GM12801 (cell line): ENCODE measurements around the gene AMPH.

Source experiments
- TF ChIP-seq, protein P1 (sequence below): IDR thresholded peaks from one replicate; pipeline ENCODE4 v1.5.1; 2011; ENCODE audit warnings: control low read depth; ENCODE audit not compliant: insufficient read length; ENCODE audit errors: extremely low read depth

Gene AMPH

DNA sequence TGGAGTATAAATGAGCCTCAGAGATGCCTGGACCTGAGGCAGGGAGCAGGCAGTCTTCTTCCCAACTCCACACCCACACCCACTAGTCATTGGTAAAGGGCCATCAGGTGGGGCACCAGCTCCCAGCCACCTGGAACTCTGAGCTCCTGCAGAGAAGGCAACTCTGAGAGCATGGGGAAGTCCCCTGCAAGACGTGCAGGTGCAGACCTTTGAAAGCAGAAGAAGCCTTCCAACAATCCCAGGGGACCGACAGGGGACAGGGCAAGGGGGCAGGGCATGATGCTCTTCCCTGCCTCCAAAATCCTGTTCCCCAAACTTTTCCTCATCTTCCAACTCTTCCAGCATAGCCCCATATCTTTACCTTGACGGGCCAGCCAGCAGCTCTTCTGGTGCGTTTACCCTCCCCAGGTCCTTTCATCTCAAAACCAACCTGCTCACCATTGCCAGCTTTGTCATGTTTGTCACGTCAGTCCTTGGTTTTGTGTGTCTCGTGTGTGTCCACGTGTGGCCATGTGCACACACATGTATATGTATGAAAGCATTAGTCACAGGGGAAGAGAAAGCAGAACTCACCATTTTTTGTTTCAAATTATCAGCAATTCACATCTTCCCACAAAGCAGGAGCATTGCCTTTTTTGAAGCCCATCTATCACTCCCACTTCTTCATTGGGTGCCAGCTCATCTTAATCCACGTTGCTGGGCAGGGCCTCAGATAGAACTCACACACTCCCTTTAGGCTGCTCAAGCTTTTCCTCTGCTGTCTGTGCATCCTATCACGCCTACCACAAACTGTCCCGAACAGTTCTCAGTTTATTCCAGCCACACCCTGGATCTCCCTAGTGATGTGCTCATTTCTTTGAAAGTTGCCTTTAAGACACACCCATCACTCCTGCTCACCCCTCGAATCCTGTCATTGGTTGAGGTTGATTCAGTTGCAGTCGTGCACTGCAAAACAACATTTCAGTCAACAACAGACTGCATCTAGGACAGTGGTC is 41.0 kb upstream of the AMPH start:
- TF ChIP-seq, protein P1, sequence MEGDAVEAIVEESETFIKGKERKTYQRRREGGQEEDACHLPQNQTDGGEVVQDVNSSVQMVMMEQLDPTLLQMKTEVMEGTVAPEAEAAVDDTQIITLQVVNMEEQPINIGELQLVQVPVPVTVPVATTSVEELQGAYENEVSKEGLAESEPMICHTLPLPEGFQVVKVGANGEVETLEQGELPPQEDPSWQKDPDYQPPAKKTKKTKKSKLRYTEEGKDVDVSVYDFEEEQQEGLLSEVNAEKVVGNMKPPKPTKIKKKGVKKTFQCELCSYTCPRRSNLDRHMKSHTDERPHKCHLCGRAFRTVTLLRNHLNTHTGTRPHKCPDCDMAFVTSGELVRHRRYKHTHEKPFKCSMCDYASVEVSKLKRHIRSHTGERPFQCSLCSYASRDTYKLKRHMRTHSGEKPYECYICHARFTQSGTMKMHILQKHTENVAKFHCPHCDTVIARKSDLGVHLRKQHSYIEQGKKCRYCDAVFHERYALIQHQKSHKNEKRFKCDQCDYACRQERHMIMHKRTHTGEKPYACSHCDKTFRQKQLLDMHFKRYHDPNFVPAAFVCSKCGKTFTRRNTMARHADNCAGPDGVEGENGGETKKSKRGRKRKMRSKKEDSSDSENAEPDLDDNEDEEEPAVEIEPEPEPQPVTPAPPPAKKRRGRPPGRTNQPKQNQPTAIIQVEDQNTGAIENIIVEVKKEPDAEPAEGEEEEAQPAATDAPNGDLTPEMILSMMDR = no peak

- TF ChIP-seq, protein P1 = no peak
Observed at GRCh38 chr7:38669965-38670520, 38.9 kb upstream of the AMPH start.

DNA sequence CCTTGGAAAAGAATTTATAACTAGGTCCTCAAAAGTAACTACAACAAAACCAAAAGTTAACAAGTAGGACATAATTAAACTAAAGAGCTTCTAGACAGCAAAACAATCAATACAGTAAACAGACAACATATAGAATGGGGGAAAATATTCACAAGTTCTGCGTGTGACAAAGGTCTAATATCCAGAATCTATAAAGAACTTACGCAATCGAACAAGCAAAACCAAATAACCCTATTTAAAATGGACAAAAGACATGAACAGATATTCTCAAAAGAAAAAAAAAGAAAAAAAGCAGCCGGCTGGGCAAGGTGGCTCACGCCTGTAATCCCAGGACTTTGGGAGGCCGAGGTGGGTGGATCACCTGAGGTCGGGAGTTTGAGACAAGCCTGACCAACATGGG is 33.8 kb upstream of the AMPH start:
- TF ChIP-seq, protein P1 = no peak

DNA sequence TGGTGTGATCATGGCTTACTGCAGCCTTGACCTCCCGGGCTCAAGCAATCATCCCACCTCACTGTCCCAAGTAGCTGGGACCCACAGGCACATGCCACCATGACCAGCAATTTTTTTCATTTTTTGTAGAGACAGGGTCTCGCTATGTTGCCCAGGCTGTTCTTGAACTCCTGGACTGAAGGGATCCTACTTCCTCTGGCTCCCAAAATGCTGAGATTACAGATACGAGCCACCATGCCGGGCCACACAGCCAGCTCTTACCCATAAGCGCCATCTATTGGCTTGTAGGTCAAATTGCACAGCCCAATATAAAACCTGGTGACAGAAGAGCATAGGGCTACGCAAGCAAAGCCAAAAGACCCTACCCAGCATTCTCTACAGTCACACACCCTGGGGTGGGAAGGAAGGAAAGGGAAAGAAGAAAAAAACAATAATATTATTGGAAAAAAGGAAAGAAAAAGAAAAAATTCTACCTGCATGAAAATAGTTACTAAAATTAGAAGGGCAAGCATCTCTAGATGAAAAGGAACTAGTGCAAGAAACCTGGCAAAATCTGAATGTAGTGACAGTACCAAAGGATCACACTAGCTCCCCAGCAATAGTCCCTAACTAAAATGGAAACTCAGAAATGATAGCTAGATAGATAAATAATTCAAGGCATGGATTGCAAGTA is 29.4 kb upstream of the AMPH start:
- TF ChIP-seq, protein P1 = no peak

DNA sequence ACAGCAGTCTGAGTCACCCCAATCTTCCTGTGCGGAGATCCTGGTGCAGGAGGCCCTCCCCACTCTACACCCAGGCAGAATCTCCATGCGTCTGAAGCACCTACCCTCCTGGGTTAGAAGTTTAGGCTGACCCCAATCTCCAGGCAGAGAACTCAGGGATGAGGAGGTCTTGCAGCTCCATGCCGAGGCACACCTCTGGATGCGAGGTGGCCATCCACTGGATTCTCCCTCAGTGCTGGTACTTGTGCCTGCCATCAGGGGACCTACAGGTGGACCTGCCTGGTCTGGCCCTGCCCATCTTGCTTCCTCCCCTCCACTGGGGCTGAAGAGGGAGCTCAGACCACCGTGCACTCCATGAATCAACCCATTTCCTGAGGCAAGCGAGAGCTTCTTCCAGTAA is 28.8 kb upstream of the AMPH start:
- TF ChIP-seq, protein P1 = no peak

DNA sequence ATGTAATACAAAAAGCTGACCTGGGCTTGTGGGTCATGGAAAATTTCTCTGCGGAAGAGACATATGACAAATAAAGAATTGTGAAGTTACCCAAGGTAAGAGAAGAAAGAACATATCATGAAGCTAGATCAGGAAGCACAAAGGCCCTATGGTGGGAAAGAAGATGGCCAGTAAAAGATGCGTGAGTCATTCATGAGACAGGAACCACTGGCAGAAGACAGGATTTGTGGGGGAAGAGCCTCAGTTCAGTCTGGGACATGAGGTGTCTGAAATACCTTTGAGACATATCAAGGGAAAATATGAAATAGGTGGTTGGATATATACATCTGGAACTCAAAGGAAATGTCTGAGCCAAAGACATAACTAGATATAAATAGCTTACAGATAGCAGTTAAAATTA is 27.7 kb upstream of the AMPH start:
- TF ChIP-seq, protein P1 = no peak

GRCh38 chr7:38656968-38657367 is 25.8 kb upstream of the AMPH start:
- TF ChIP-seq, protein P1 = no peak
